ENCODE results near the gene BPIFB4. TPM values are rescaled to one million over a fixed set of nuclear protein-coding genes. Genes with fewer than 3 reads are reported as not detected.

The BPIFB4 gene
- total and polyA plus RNA-seq, 10 donors = not detected

- peaks cover 0 to 13% (median 0%) of the 10 kb centered on the region in 6 donors for H3K4me1 ChIP-seq
- no peak for DNase-seq
- H3K36me3 ChIP-seq = no peaks in the 10 kb centered on the region
- no peak overlapping the region for H3K27ac ChIP-seq
- no peak for TF ChIP-seq CTCF (IDR thresholded peaks at IDR 0.05 in 8 of 11, conservative IDR thresholded peaks at IDR 0.05 in 3 of 11)
- TF ChIP-seq POLR2A (IDR thresholded peaks at IDR 0.05) = no peak
- no peak for TF ChIP-seq POLR2AphosphoS5 (IDR thresholded peaks at IDR 0.05)
- H3K9me3 ChIP-seq = no peaks in the 10 kb centered on the region
- intact Hi-C loops (cut with DNase I; ENCODE audit: low total_unique reads) = no loop called here
- H3K27me3 ChIP-seq (replicated peaks in 1 of 7) = no peaks in the 10 kb centered on the region
- H3K4me3 ChIP-seq = no peak overlapping the region
- WGBS, 5 donors = 74 to 94% (median 91%) methylated on average over 3 of the region's 3 CpGs
Measured at GRCh38 chr20:33091693-33092092, 12.2 kb downstream of the BPIFB4 start.

GRCh38 chr20:33092361-33092760, 12.9 kb downstream of the BPIFB4 start:
- 85 to 92% (median 88%) methylated on average over 3 of the region's 3 CpGs for WGBS, 5 donors
- Histone ChIP-seq H3K27ac (no peak overlapping the region), H3K36me3 (no peaks in the 10 kb centered on the region), H3K4me1 (peaks cover 0 to 13% (median 0%) of the 10 kb centered on the region in 6 donors), H3K9me3 (no peaks in the 10 kb centered on the region), H3K27me3 (replicated peaks in 1 of 7) (no peaks in the 10 kb centered on the region), H3K4me3 (no peak overlapping the region)
- no peak for DNase-seq
- intact Hi-C loops (cut with DNase I; ENCODE audit: low total_unique reads) = no loop called here
- no peak for TF ChIP-seq CTCF (IDR thresholded peaks at IDR 0.05 in 8 of 11, conservative IDR thresholded peaks at IDR 0.05 in 3 of 11)
- no peak for TF ChIP-seq POLR2A (IDR thresholded peaks at IDR 0.05)
- no peak for TF ChIP-seq POLR2AphosphoS5 (IDR thresholded peaks at IDR 0.05)

GRCh38 chr20:33093074-33093473, 13.6 kb downstream of the BPIFB4 start:
- Histone ChIP-seq H3K4me3 (no peak overlapping the region), H3K9me3 (no peaks in the 10 kb centered on the region), H3K4me1 (peaks cover 0 to 13% (median 0%) of the 10 kb centered on the region in 6 donors), H3K27ac (no peak overlapping the region), H3K27me3 (replicated peaks in 1 of 7) (no peaks in the 10 kb centered on the region), H3K36me3 (no peaks in the 10 kb centered on the region)
- TF ChIP-seq CTCF (IDR thresholded peaks at IDR 0.05 in 8 of 11, conservative IDR thresholded peaks at IDR 0.05 in 3 of 11) = no peak
- no peak for DNase-seq
- WGBS, 5 donors = 84 to 91% (median 90%) methylated on average over 1 of the region's 1 CpG
- intact Hi-C loops (cut with DNase I; ENCODE audit: low total_unique reads) = no loop called here

- intact Hi-C loops (cut with DNase I; ENCODE audit: low total_unique reads) = no loop called here
- H3K27me3 ChIP-seq (replicated peaks in 1 of 7) = no peaks in the 10 kb centered on the region
- no peak overlapping the region for H3K4me3 ChIP-seq
- WGBS, 5 donors = 26 to 66% (median 57%) methylated on average over 1 of the region's 1 CpG; no CpG with 5 or more reads in 1 of the 5 donors
- H3K4me1 ChIP-seq = peaks cover 0 to 13% (median 0%) of the 10 kb centered on the region in 6 donors
- no peaks in the 10 kb centered on the region for H3K9me3 ChIP-seq
- H3K36me3 ChIP-seq = no peaks in the 10 kb centered on the region
- TF ChIP-seq POLR2AphosphoS5 (IDR thresholded peaks at IDR 0.05) (no peak), CTCF (IDR thresholded peaks at IDR 0.05 in 8 of 11, conservative IDR thresholded peaks at IDR 0.05 in 3 of 11) (no peak), POLR2A (IDR thresholded peaks at IDR 0.05) (no peak)
- no peak overlapping the region for H3K27ac ChIP-seq
- DNase-seq = no peak
Measured at GRCh38 chr20:33093582-33093981, 14.1 kb downstream of the BPIFB4 start.
